PC-3 (cell line): ENCODE results near the gene STXBP6. TPM values are rescaled to one million over a fixed set of nuclear protein-coding genes. Genes with fewer than 3 reads are reported as not detected.

Source experiments
- ATAC-seq: fragments of 200-7000 bp; cut with Tn5 transposase; 2 replicates; pipeline ENCODE4 v1.9.1; 2020; ENCODE audit warnings: mild to moderate bottlenecking, moderate library complexity
- BruUV-seq: library from RNA; stranded (reverse); fragments of 400-500 nt; replicated peaks from 2 replicates; lab custom pipeline; 2021; lab: Mats Ljungman, UMichigan
- CTCF ChIA-PET: fragments of 300-600 bp; sonication (Branson Sonifier 250); formaldehyde crosslinking; loops from one replicate; lab custom pipeline; 2022; ENCODE audit warnings: antibody characterized with exemption; lab: Charles Lee
- POLR2A ChIA-PET: fragments of 300-600 bp; sonication (Branson Sonifier 250); formaldehyde crosslinking; loops from one replicate; lab custom pipeline; 2022; ENCODE audit warnings: antibody characterized with exemption; ENCODE audit not compliant: unreplicated experiment; lab: Charles Lee
- DNase-seq: peaks from one replicate; pipeline ENCODE4 v3.0.0-alpha.2; 2015
- H2AFZ ChIP-seq: fragments of 300-600 bp; sonication (generic); 2 replicates; pipeline ENCODE4 v1.6.0; 2016; ENCODE audit warnings: antibody characterized with exemption, low read length
- H3F3A ChIP-seq: fragments of 300-600 bp; sonication (generic); one replicate; pipeline ENCODE4 v1.6.0; 2017; ENCODE audit warnings: antibody characterized with exemption, low read length, control low read depth, mild to moderate bottlenecking; ENCODE audit not compliant: unreplicated experiment
- H3K27ac ChIP-seq: fragments of 300-600 bp; sonication (generic); 2 replicates; pipeline ENCODE4 v1.5.1; 2016; ENCODE audit warnings: mild to moderate bottlenecking, low read length
- H3K27me3 ChIP-seq: fragments of 300-600 bp; sonication (generic); 2 replicates; pipeline ENCODE4 v1.6.1; 2016; ENCODE audit warnings: low read length, mixed read lengths
- H3K36me3 ChIP-seq: fragments of 300-600 bp; sonication (generic); 2 replicates; pipeline ENCODE4 v1.6.1; 2016; ENCODE audit warnings: low read depth, mixed run types, low read length, mixed read lengths
- H3K4me1 ChIP-seq: fragments of 300-600 bp; sonication (generic); 2 replicates; pipeline ENCODE4 v1.5.1; 2016; ENCODE audit warnings: low read length; ENCODE audit not compliant: insufficient read depth
- H3K4me2 ChIP-seq: fragments of 300-600 bp; sonication (generic); 2 replicates; pipeline ENCODE4 v1.6.0; 2016; ENCODE audit warnings: low read length
- H3K4me3 ChIP-seq: fragments of 300-600 bp; sonication (generic); 2 replicates; pipeline ENCODE4 v1.5.1; 2016; ENCODE audit warnings: mild to moderate bottlenecking, low read length, mixed read lengths
- H3K79me2 ChIP-seq: fragments of 300-600 bp; sonication (generic); 2 replicates; pipeline ENCODE4 v1.6.1; 2017; ENCODE audit warnings: low read length, mixed read lengths
- H3K9ac ChIP-seq: fragments of 300-600 bp; sonication (generic); 2 replicates; pipeline ENCODE4 v1.6.0; 2016; ENCODE audit warnings: mild to moderate bottlenecking, low read length
- H3K9me2 ChIP-seq: fragments of 300-600 bp; sonication (generic); replicated peaks from 2 replicates; pipeline ENCODE4 v1.6.1; 2016; ENCODE audit warnings: mixed run types, low read length, mixed read lengths
- H3K9me3 ChIP-seq: fragments of 300-600 bp; sonication (generic); 2 replicates; pipeline ENCODE4 v1.6.1; 2016; ENCODE audit warnings: low read length, mixed read lengths
- H4K20me1 ChIP-seq: fragments of 300-600 bp; sonication (generic); 2 replicates; pipeline ENCODE4 v1.6.1; 2016; ENCODE audit warnings: low read length, mixed read lengths
- EZH2 ChIP-seq: fragments of 300-600 bp; sonication (generic); IDR thresholded peaks from one replicate; pipeline ENCODE4 v1.6.1; 2017; ENCODE audit warnings: antibody characterized with exemption, mild to moderate bottlenecking, low read length; ENCODE audit not compliant: unreplicated experiment
- EZH2phosphoT487 ChIP-seq: fragments of 300-600 bp; sonication (generic); IDR thresholded peaks from 2 replicates; pipeline ENCODE4 v1.6.1; 2018; ENCODE audit warnings: mild to moderate bottlenecking, antibody characterized with exemption, low read length, borderline replicate concordance
- intact Hi-C: fragments of 100-400 bp; cut with micrococcal nuclease; formaldehyde crosslinking; loops from 2 replicates; pipeline ENCODE4 v1.9.0; 2023
- total RNA-seq: library from RNA; depleted of rRNA; stranded (reverse); fragments of >200 nt; gene quantifications from 2 replicates; pipeline ENCODE4 v1.2.3, GENCODE V29; 2014
- TF ChIP-seq, protein P1 (sequence below): fragments of 300-600 bp; sonication (generic); conservative IDR thresholded peaks from 2 replicates; pipeline ENCODE4 v1.5.1; 2017; ENCODE audit warnings: antibody characterized with exemption, low read depth, mild to moderate bottlenecking, low read length

Gene STXBP6
- total RNA-seq, 1 experiment from 2014 or later, result 0.40 TPM

- no peak for ATAC-seq
- H3K4me2 ChIP-seq, result no peak overlapping the region
- no peak overlapping the region for H3K9ac ChIP-seq
- TF ChIP-seq EZH2 (no peak), EZH2phosphoT487 (no peak)
- TF ChIP-seq, protein P1, sequence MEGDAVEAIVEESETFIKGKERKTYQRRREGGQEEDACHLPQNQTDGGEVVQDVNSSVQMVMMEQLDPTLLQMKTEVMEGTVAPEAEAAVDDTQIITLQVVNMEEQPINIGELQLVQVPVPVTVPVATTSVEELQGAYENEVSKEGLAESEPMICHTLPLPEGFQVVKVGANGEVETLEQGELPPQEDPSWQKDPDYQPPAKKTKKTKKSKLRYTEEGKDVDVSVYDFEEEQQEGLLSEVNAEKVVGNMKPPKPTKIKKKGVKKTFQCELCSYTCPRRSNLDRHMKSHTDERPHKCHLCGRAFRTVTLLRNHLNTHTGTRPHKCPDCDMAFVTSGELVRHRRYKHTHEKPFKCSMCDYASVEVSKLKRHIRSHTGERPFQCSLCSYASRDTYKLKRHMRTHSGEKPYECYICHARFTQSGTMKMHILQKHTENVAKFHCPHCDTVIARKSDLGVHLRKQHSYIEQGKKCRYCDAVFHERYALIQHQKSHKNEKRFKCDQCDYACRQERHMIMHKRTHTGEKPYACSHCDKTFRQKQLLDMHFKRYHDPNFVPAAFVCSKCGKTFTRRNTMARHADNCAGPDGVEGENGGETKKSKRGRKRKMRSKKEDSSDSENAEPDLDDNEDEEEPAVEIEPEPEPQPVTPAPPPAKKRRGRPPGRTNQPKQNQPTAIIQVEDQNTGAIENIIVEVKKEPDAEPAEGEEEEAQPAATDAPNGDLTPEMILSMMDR, result no peak
- no peaks in the 10 kb centered on the region for H3K4me1 ChIP-seq
- no peaks in the 10 kb centered on the region for H3F3A ChIP-seq
- ChIA-PET CTCF (no interaction called here), POLR2A (interaction anchor here (0.6 kb wide), 1 partner anchor 1211 kb away, joined by 3 read pairs; no protein-coding TSS in a partner anchor)
- no peaks in the 10 kb centered on the region for H3K27me3 ChIP-seq
- no peaks in the 10 kb centered on the region for H3K9me2 ChIP-seq
- no peaks in the 10 kb centered on the region for H3K36me3 ChIP-seq
- no peaks in the 10 kb centered on the region for H3K79me2 ChIP-seq
- intact Hi-C loops, result no loop called here
- no peak overlapping the region for H3K4me3 ChIP-seq
- H3K9me3 ChIP-seq, result no peaks in the 10 kb centered on the region
- no peak overlapping the region for H3K27ac ChIP-seq
- no TSS peak for BruUV-seq
- no peak overlapping the region for H2AFZ ChIP-seq
- DNase-seq, result no peak
- H4K20me1 ChIP-seq, result no peaks in the 10 kb centered on the region
These were observed 164.5 kb downstream of the STXBP6 start for GRCh38 chr14:24885410-24885913.

DNA sequence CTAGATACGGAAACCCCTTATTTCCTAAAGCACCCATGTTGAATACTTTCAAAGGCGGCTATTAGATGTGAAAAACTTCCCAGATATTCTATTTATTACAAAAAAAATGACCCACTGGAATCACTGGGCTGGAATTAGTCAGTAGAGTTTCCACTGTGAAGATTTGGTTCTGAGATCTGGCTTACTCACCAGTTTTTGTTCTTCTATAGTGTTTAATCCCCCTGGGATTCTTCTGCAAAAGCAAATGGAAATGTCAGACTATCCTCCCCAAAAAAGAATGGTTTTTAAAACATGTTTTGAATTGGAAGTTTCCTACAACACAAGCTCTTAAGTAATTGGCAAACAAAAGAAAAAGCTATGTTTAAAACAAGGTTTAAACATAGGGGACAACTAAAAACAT lies 166.4 kb downstream of the STXBP6 start:
- ATAC-seq (no peak), DNase-seq (no peak)
- CTCF ChIA-PET, result no interaction called here
- BruUV-seq, result no TSS peak
- Histone ChIP-seq H3K9ac (no peak overlapping the region), H4K20me1 (no peaks in the 10 kb centered on the region), H3K27me3 (no peaks in the 10 kb centered on the region), H3K27ac (no peak overlapping the region), H3K4me1 (no peaks in the 10 kb centered on the region), H3K9me2 (no peaks in the 10 kb centered on the region), H3K36me3 (no peaks in the 10 kb centered on the region), H3F3A (no peaks in the 10 kb centered on the region), H3K4me3 (no peak overlapping the region), H3K9me3 (no peaks in the 10 kb centered on the region), H3K4me2 (no peak overlapping the region), H2AFZ (no peak overlapping the region), H3K79me2 (no peaks in the 10 kb centered on the region)
- TF ChIP-seq EZH2 (no peak), EZH2phosphoT487 (no peak)
- TF ChIP-seq, protein P1, result no peak
- POLR2A ChIA-PET, result no interaction called here
- intact Hi-C loops, result no loop called here

- H3K4me2 ChIP-seq, result no peak overlapping the region
- ATAC-seq (no peak), DNase-seq (no peak)
- no peak overlapping the region for H3K4me3 ChIP-seq
- no peaks in the 10 kb centered on the region for H4K20me1 ChIP-seq
- no peaks in the 10 kb centered on the region for H3K36me3 ChIP-seq
- CTCF ChIA-PET, result no interaction called here
- no peak overlapping the region for H3K9ac ChIP-seq
- no peaks in the 10 kb centered on the region for H3F3A ChIP-seq
- POLR2A ChIA-PET, result no interaction called here
- no peaks in the 10 kb centered on the region for H3K27me3 ChIP-seq
- no peaks in the 10 kb centered on the region for H3K9me2 ChIP-seq
- no peaks in the 10 kb centered on the region for H3K9me3 ChIP-seq
- no peak overlapping the region for H3K27ac ChIP-seq
- no peak overlapping the region for H2AFZ ChIP-seq
- no peaks in the 10 kb centered on the region for H3K79me2 ChIP-seq
- intact Hi-C loops, result no loop called here
- H3K4me1 ChIP-seq, result no peaks in the 10 kb centered on the region
- TF ChIP-seq, protein P1, result no peak
- no peak for TF ChIP-seq EZH2phosphoT487
- TF ChIP-seq EZH2, result no peak
- BruUV-seq, result no TSS peak
These were observed 168.6 kb downstream of the STXBP6 start for GRCh38 chr14:24881116-24881893.
